Measurements from ENCODE around the gene LRRIQ1.

LRRIQ1 gene

DNA sequence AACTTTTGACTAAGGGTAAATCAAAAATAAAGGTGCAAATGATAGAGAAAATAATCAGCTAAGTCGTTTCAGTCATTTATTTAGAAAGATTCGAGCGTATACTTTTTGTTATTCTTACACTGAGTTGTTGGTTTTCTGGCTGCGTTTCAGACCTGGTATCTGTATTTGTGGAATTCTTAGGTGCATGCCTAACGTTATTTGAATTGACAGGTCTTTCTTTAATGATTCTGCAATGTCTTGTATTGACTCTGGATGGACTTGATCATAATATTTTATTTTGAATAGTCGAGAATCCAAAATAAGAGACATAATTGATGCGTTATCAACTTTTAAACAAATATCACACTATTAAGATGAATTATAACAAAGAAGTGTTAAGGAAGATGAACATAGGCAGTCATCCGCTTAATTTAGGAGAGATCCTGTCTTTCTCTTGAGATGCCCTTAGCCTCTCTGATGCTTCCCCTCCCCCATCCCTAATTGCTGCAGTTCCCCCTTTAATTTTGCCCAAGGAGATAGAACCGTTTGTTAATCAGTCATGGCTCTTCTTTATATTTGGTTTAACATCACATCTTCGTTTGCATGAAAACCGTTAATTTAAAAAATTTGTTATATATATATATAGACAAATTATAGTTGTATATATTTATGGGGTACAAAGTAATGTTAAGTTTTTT is 245.6 kb downstream of the LRRIQ1 start:
- DNase-seq, result no peak

DNA sequence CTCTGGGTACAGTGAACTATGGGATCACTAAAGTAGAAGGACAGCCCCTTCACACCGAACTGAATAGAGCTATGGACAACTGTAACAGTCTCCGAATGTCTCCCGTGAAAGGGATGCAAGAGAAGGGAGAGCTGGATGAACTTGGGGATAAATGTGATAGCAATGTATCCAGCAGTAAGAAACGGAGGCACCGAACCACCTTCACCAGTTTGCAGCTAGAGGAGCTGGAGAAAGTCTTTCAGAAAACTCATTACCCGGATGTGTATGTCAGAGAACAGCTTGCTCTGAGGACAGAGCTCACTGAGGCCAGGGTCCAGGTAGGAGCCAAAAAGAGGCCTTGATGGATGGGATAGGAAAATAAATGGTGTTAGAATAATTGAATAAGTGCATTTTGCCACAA is 247.4 kb downstream of the LRRIQ1 start:
- no peak for DNase-seq
